Right atrium auricular region (tissue), 2 donors: Measurements from ENCODE around the gene PAPOLG. TPM values are rescaled to one million over a fixed set of nuclear protein-coding genes. Genes with fewer than 3 reads are reported as not detected.
A peak's percentile ranks its signal among the peaks of the same experiment; 100 is the strongest.

Experiments
- DNase-seq: peaks from one replicate; pipeline ENCODE4 v3.0.0-alpha.2; 2019; ENCODE audit warnings: low spot score
- H3K27ac ChIP-seq, 2 donors: fragments of 200-600 bp; sonication (generic); 1 replicate in 1 of 2; 2 replicates in 1 of 2; pipeline ENCODE4 v1.5.1; 2016 to 2019
- H3K27me3 ChIP-seq, 2 donors: fragments of 200-600 bp; sonication (generic); one replicate each; pipeline versions ENCODE4 v1.5.1 to v1.6.0; 2017 to 2019
- H3K36me3 ChIP-seq: fragments of 200-600 bp; sonication (generic); one replicate; pipeline ENCODE4 v1.5.1; 2016
- H3K4me1 ChIP-seq, 2 donors: fragments of 200-600 bp; sonication (generic); one replicate each; pipeline versions ENCODE4 v1.5.1 to v1.6.0; 2017 to 2019
- H3K4me3 ChIP-seq, 2 donors: fragments of 200-600 bp; sonication (generic); 1 replicate in 1 of 2; 2 replicates in 1 of 2; pipeline ENCODE4 v1.5.1; 2017 to 2019; ENCODE audit warnings: mild to moderate bottlenecking in 1 of 2, moderate library complexity in 1 of 2
- H3K9me3 ChIP-seq, 2 donors: fragments of 200-600 bp; sonication (generic); one replicate each; pipeline ENCODE4 v1.5.1; 2019
- total RNA-seq, 2 donors: library from RNA; depleted of rRNA; stranded (reverse); fragments of >200 nt; gene quantifications; one replicate each; pipeline ENCODE4 v1.1.0, GENCODE V29; 2016
- TF ChIP-seq, protein P1 (sequence below), 2 donors: fragments of 200-600 bp; sonication (generic); IDR thresholded peaks; one replicate each; pipeline ENCODE4 v1.5.1; 2019; ENCODE audit warnings: antibody characterized with exemption in 2 of 2

Gene PAPOLG
- total RNA-seq, 2 donors from 2014 or later = 9.4 to 10.6 TPM

DNA sequence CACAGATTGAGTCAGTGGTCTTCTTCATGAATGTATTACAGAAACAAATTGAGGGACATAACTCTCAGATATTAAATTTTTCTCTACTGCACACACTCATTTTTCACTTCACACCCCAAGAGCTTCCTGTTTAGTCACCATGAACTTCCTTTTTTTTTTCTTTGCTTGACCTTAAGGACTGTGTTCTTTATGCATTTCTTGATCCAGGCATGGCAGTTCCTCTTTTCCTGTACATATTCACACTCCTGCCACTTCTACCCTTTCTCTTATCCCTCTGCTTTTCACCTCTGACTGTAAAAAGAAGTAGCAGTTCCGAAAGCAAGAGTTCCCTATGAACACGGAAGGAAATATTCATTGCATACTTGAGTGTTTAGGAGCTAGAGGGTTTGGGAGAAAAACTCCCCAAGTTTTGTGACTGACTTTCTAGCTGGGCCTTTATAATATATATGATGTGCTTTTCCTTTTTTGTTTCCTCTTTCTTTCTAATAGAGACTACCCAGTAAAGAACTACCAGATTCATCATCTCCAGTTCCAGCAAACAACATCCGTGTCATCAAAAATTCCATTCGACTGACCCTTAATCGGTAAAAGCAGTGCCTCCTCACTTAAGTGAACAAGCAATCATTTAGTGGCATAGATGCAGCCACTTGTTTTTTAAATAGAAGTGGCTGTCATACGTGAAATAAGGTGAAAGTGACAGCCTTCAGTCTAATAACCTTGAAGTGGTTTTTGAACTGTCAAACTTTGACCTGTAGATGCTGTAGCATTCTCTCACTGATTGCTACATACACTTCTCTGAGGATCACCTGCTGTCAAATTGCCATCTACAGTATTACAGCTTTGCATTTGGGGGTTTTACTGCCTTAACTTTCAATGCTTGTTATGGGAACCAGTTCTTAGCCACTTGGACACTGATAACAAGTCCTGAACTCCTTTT lies 40.8 kb downstream of the PAPOLG start:
- peaks cover 50% of the 10 kb centered on the region for H3K36me3 ChIP-seq
- TF ChIP-seq, protein P1, sequence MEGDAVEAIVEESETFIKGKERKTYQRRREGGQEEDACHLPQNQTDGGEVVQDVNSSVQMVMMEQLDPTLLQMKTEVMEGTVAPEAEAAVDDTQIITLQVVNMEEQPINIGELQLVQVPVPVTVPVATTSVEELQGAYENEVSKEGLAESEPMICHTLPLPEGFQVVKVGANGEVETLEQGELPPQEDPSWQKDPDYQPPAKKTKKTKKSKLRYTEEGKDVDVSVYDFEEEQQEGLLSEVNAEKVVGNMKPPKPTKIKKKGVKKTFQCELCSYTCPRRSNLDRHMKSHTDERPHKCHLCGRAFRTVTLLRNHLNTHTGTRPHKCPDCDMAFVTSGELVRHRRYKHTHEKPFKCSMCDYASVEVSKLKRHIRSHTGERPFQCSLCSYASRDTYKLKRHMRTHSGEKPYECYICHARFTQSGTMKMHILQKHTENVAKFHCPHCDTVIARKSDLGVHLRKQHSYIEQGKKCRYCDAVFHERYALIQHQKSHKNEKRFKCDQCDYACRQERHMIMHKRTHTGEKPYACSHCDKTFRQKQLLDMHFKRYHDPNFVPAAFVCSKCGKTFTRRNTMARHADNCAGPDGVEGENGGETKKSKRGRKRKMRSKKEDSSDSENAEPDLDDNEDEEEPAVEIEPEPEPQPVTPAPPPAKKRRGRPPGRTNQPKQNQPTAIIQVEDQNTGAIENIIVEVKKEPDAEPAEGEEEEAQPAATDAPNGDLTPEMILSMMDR (IDR thresholded peaks at IDR 0.05) = no peak

DNA sequence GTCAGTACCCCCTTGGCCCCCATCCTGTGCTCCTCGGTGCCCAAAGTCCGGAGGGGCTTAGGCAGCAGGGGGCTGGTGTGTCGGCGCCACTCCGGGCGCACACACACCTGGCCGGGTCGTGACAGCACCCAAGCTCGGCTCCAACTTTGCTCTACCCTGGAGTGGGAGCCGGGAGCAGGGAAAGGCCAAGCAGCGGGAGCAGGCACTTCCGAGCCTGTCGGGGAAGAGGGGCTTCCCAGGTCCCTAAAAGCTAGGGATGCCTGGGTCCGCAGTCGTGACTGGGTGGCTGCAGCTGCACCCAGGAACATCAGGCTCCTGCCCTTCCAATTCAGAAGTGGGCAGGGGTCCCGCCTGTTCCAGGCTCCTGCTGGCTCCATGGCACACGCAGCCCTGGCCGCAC lies 48.4 kb downstream of the PAPOLG start:
- Histone ChIP-seq H3K4me3 (no peak overlapping the region), H3K9me3 (no peaks in the 10 kb centered on the region), H3K36me3 (no peaks in the 10 kb centered on the region), H3K27ac (no peak overlapping the region), H3K27me3 (no peaks in the 10 kb centered on the region), H3K4me1 (peaks cover 0 to 7% of the 10 kb centered on the region in 2 donors)
- TF ChIP-seq, protein P1 (IDR thresholded peaks at IDR 0.05) = no peak
- DNase-seq = peak; percentile 50

More for the DNA sequence above, 40.8 kb downstream of the PAPOLG start:
- Histone ChIP-seq H3K9me3 (no peaks in the 10 kb centered on the region), H3K27me3 (no peaks in the 10 kb centered on the region), H3K4me1 (no peaks in the 10 kb centered on the region), H3K27ac (peak overlapping the region in 1 of 2 donors; percentile 1), H3K4me3 (no peak overlapping the region)
- no peak for DNase-seq

DNA sequence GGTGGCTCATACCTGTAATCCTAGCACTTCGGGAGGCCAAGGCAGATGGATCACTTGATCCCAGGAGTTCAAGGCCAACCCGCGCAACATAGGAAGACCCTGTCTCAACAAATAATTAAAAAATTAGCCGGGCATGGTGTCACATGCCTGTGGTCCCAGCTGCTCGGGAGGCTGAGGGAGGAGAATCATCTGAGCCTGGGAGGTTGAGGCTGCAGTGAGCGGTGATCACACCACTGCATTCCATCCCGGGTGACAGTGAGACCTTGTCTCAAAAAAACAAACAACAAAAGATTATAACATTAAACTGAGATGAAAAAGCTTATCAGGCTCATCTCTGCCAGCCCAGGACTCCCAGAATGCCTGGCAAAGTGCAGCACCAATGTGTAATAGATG lies 50.5 kb downstream of the PAPOLG start:
- Histone ChIP-seq H3K4me1 (peaks cover 0 to 7% of the 10 kb centered on the region in 2 donors), H3K36me3 (no peaks in the 10 kb centered on the region), H3K27ac (no peak overlapping the region), H3K27me3 (no peaks in the 10 kb centered on the region), H3K4me3 (no peak overlapping the region), H3K9me3 (no peaks in the 10 kb centered on the region)
- peak; percentile 42 for DNase-seq
- TF ChIP-seq, protein P1 (IDR thresholded peaks at IDR 0.05) = no peak

DNA sequence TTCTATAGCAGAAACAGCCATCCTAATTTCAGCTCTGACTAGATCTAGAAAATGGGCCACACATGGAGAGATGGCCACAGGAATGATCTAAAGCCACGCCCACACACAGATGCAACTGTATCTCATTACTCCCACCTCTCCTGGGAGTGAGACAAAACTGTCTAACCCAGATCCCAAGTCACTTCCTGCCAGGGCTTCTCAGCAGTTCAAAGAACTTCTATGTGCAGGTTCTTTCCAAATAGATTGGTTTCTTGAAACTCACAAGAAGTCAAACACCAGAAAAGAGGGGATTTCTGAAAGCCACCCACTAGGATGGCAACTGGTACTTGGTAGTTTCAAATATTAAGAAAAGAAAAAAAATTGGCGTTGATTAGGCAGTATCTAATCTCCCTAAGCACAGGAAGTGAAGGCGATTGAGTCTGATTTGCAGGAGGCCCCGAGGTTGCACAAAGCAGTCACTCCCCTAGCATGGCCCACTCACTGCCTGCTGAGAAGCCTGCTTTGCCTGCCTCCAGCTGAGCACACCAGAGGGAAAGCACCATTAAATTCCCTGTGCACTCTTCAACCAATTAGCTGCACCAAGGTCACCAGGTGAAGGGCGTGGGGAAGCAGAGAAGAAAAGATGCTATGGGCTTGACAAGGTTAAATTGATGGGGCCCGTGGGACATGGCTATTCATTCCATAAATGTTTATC lies 51.1 kb downstream of the PAPOLG start:
- TF ChIP-seq, protein P1 (IDR thresholded peaks at IDR 0.05) = no peak
- H3K27ac ChIP-seq = no peak overlapping the region
- H3K9me3 ChIP-seq = no peaks in the 10 kb centered on the region
- H3K4me3 ChIP-seq = no peak overlapping the region
- H3K27me3 ChIP-seq = no peaks in the 10 kb centered on the region
- peak; percentile 44 for DNase-seq
- no peaks in the 10 kb centered on the region for H3K36me3 ChIP-seq
- peaks cover 0 to 7% of the 10 kb centered on the region in 2 donors for H3K4me1 ChIP-seq

DNA sequence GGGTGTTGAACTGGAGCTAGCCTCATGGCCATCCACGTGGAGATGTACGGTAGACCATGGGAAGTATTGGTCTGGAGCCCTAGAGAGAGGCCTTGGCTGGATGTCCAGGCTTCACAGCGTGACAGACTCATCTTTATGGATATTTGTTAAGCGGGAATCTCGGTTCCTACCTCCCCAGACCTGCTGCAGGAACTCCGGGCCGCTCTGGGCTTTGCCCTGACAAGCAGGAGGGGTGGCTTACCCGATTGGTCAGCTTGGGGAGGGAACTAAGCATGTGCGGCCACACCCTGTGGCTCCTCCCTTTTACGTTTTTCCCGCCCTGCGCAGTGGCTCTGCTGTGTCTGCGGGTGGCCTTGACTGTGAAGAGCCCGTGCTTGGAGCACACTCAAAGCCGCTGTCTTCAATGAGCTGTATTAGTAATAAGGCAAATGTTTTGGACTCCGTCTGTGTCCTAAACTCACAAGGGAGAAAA lies 52.3 kb downstream of the PAPOLG start:
- Histone ChIP-seq H3K9me3 (no peaks in the 10 kb centered on the region), H3K27ac (no peak overlapping the region), H3K4me3 (no peak overlapping the region), H3K36me3 (no peaks in the 10 kb centered on the region), H3K27me3 (no peaks in the 10 kb centered on the region), H3K4me1 (peaks cover 0 to 7% of the 10 kb centered on the region in 2 donors)
- peak; percentile 47 for DNase-seq
- TF ChIP-seq, protein P1 (IDR thresholded peaks at IDR 0.05) = no peak
